Ectodermal cell (in vitro differentiated cells): ENCODE measurements around the gene MYOM1.

ENCODE experiments used
- H3K27ac ChIP-seq: 2 replicates; pipeline ENCODE4 v1.7.0; 2013; ENCODE audit warnings: mild to moderate bottlenecking, low read depth, low read length; ENCODE audit not compliant: insufficient read depth, poor library complexity, severe bottlenecking
- H3K27me3 ChIP-seq: 2 replicates; pipeline ENCODE4 v1.7.0; 2013; ENCODE audit warnings: mild to moderate bottlenecking, low read length; ENCODE audit not compliant: insufficient read depth, control insufficient read depth, poor library complexity, severe bottlenecking
- H3K36me3 ChIP-seq: one replicate; pipeline ENCODE4 v1.7.0; 2013; ENCODE audit warnings: low read length; ENCODE audit not compliant: control insufficient read depth, insufficient read depth
- H3K4me1 ChIP-seq: one replicate; pipeline ENCODE4 v1.7.0; 2013; ENCODE audit warnings: low read length; ENCODE audit not compliant: control insufficient read depth, insufficient read depth
- H3K4me3 ChIP-seq: 2 replicates; pipeline ENCODE4 v1.7.0; 2013; ENCODE audit warnings: low read depth, low read length, control low read depth; ENCODE audit not compliant: insufficient read depth
- H3K9me3 ChIP-seq: 2 replicates; pipeline ENCODE4 v1.7.0; 2013; ENCODE audit warnings: mild to moderate bottlenecking, low read length, moderate library complexity; ENCODE audit not compliant: control insufficient read depth
- WGBS, 2 experiments: methylation state at CpG; one replicate each; pipeline ENCODE4 v1.1.7; 2013; ENCODE audit warnings: missing lambda C conversion rate in 2 of 2; 5-methylcytosine and 5-hydroxymethylcytosine counted together

The MYOM1 gene

DNA sequence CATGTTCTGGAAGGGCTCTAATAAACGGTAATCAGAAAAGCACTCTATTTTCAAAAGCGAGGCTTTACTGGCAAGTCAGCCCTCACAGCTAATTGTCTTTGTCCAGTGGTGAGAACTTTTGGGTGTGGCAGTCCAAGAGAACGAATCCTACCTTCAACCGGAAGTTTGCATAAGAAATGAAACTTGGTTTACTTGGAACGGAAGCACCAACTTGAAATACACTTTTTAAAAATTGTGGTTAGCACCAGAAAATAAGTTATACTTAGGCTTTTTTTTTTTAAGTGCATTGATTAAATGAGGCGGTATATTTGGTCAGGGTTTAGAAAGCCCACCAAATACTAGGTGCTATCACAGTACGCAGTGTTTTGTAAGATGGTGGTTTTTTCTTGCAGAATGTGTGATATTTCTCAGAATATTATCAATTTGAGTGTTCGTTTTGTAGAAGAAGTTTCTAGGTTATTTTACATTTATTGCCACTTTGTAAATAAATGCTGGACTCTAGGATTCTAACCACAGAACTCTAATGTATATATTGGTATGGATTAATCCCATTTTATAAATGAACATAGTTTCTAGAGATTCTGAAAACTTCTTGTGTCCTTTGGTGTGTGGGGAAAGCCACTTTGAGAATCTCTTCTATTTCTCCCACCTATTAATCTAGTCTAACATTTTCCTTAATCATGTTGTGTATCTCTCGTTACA is 29.0 kb upstream of the MYOM1 start:
- Histone ChIP-seq H3K9me3 (no peaks in the 10 kb centered on the region), H3K27ac (no peak overlapping the region), H3K27me3 (no peaks in the 10 kb centered on the region), H3K4me3 (peak overlapping the region; percentile 83), H3K4me1 (peaks cover 6% of the 10 kb centered on the region), H3K36me3 (peaks cover 8% of the 10 kb centered on the region)
- WGBS, 2 experiments: 24 to 26% methylated on average over 8 to 9 of the region's 9 CpGs

DNA sequence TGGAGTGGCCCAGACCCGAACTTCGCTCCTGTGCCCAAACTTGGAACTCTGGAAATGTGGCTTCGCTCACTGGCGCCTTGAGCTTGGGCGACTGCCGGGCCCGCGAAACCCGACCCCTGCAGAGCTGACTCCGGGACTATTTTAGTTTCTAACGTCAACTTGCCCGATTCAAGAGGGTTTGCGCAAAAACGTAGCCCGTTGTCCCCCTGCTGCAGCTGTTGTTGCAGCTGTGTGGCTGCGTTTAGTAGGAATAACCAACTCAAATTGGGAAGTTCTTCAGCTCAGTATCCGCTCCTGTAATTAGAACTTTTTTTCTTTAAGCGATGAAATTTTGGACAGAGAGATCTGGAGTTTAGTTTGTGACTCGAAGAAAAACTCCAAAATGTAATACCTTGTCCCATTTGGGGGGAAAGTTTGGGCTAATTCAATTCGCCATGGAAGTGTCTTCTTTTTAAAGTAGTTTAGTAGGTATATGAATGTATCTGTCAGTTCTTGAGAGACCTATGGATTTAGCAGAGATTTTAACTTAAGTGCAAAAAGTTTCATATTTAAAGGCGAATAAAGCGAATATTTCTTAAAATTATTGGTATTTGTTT is 28.4 kb upstream of the MYOM1 start:
- no peaks in the 10 kb centered on the region for H3K9me3 ChIP-seq
- peak overlapping the region; percentile 92 for H3K27ac ChIP-seq
- peaks cover 1% of the 10 kb centered on the region for H3K36me3 ChIP-seq
- 0% methylated on average over 22 of the region's 22 CpGs for WGBS, 2 experiments
- H3K4me3 ChIP-seq: peak overlapping the region; percentile 83
- H3K27me3 ChIP-seq: no peaks in the 10 kb centered on the region
- peaks cover 6% of the 10 kb centered on the region for H3K4me1 ChIP-seq

DNA sequence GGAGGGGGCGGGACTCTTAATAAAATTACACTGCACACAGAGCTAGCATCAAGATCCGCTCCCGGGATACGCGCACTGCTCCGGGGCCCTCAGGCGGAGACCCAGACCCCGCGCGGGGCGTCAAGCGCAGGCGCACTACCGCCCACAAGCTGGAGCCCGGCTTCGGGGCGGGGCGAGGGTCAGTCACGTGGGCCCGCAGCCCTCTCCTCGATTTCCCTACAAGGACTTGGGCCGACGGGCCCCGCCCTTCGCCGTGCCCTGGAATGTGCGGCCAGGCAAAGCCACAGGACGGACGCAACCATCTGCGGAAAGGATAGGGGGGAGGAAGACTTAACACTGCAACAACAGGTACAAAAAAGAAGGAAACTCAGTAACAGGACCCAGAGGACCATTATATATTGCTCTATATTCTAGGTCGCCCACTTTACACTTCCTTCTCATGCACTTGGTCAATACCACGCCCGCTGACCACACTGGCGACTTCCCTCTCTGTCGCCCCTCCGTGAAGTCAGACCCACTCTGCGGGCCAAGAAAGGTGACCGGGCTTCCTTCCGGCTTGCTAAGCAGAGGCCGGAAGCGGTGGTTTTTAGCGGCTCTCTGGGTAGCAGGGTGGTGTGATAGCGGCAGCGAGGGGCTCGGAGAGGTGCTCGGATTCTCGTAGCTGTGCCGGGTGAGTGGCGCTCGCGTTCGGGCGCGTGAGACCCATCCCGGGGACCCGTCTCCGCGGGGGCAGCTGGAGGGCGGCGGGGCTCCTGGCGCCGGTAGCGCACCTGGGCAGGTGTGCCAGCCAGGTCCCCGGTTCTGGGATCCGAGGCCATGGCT is 27.7 kb upstream of the MYOM1 start, which contains the start of gene MYL12A:
Gene MYL12A, plus strand, starts transcription at position 562 of the 822 bp plus-strand sequence. CDS start 5,447 bp downstream, outside the sequence.
- Histone ChIP-seq H3K4me3 (peak within 1 kb of the TSS; percentile 83), H3K36me3 (no peaks in the 10 kb centered on the region), H3K4me1 (peaks cover 6% of the 10 kb centered on the region), H3K9me3 (no peaks in the 10 kb centered on the region), H3K27ac (peak within 1 kb of the TSS; percentile 92), H3K27me3 (no peaks in the 10 kb centered on the region)
- 1 to 2% methylated on average over 65 of the region's 65 CpGs for WGBS, 2 experiments

DNA sequence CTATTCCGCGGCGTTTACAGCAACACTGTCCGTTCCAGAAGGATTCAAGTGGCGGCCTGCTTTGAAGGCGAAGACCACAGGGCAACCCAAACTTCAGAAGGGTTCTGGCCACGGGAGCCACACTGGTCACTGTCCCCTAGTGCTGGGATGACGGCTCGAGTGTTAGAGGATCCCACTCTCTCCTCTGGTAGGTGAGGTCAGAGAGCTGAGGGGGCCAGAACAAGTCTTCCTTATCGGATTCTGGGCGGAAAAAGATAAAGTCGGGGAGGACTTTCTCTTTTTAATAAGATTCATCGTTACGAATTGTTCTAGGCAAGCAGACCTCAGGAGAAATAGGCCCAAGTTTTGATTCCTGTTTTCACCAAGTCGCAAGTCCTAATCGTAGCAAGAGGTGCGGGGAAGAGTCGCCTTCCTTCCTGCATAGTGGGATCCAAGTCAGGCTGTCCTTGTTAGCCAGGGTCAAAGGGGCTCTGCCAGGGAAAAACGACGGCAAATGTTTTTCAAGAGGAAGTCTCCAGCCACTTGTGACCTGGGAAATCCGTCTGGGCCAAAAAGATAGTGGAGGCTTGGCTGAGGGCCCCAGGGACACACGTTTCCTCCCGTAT is 27.0 kb upstream of the MYOM1 start:
- WGBS, 2 experiments: 78 to 80% methylated on average over 23 of the region's 23 CpGs
- Histone ChIP-seq H3K4me1 (peaks cover 6% of the 10 kb centered on the region), H3K36me3 (no peaks in the 10 kb centered on the region), H3K27ac (no peak overlapping the region), H3K9me3 (no peaks in the 10 kb centered on the region), H3K4me3 (no peak overlapping the region), H3K27me3 (no peaks in the 10 kb centered on the region)

DNA sequence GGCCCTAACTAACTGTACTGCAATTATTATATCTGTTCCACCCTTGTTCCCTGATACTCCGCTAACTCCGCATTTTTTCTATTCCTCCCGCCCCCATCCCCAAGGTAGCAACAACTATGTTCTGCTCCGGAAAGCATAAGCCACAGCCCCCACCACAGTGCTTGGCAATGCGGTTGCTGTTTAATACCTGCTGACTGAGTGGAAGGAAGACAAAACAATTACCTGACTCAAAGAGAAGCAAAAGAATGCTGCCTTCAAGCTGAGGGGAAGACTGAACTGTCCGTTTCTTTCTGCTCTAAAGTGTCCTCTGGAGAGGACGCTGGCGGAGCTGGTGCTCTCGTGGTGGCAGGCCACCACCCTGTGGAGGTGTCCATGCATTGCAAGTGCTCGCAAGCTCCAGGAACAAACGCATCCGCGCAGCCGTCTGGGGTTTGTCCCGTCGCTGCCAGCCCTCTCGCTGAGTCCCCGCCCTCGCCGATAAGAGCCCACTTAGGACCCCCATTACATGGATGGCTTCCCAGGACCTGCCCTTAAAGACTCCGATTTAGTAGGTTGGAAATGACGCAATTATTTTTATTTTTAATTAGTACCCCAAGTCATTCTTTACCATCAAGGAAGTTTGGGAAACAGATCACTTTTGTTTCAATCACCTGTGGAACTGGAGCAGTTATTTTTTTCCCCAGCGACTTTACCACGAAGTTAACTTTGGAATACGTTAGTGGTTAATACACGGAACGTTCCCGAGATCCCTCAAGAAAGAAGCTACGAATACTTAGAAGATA is 26.3 kb upstream of the MYOM1 start:
- Histone ChIP-seq H3K27ac (no peak overlapping the region), H3K9me3 (no peaks in the 10 kb centered on the region), H3K4me1 (peaks cover 6% of the 10 kb centered on the region), H3K36me3 (no peaks in the 10 kb centered on the region), H3K27me3 (no peaks in the 10 kb centered on the region), H3K4me3 (peak overlapping the region; percentile 13)
- WGBS, 2 experiments: 37 to 38% methylated on average over 28 to 29 of the region's 29 CpGs

GRCh38 chr18:3245185-3245564 is 25.4 kb upstream of the MYOM1 start:
- Histone ChIP-seq H3K27ac (no peak overlapping the region), H3K9me3 (no peaks in the 10 kb centered on the region), H3K27me3 (no peaks in the 10 kb centered on the region), H3K4me1 (peaks cover 6% of the 10 kb centered on the region), H3K36me3 (no peaks in the 10 kb centered on the region), H3K4me3 (no peak overlapping the region)
- WGBS, 2 experiments: 85 to 88% methylated on average over 1 of the region's 1 CpG

GRCh38 chr18:3238742-3239141 is 19.0 kb upstream of the MYOM1 start:
- H3K27me3 ChIP-seq: no peaks in the 10 kb centered on the region
- H3K4me1 ChIP-seq: no peaks in the 10 kb centered on the region
- no peaks in the 10 kb centered on the region for H3K9me3 ChIP-seq
- no peaks in the 10 kb centered on the region for H3K36me3 ChIP-seq
- WGBS, 2 experiments: 89 to 91% methylated on average over 2 of the region's 2 CpGs
- no peak overlapping the region for H3K4me3 ChIP-seq
- no peak overlapping the region for H3K27ac ChIP-seq

- no peaks in the 10 kb centered on the region for H3K9me3 ChIP-seq
- no peak overlapping the region for H3K27ac ChIP-seq
- 94 to 95% methylated on average over 4 of the region's 4 CpGs for WGBS, 2 experiments
- H3K36me3 ChIP-seq: no peaks in the 10 kb centered on the region
- no peaks in the 10 kb centered on the region for H3K4me1 ChIP-seq
- H3K4me3 ChIP-seq: no peak overlapping the region
- no peaks in the 10 kb centered on the region for H3K27me3 ChIP-seq
Observed at GRCh38 chr18:3236470-3236869, 16.7 kb upstream of the MYOM1 start.

DNA sequence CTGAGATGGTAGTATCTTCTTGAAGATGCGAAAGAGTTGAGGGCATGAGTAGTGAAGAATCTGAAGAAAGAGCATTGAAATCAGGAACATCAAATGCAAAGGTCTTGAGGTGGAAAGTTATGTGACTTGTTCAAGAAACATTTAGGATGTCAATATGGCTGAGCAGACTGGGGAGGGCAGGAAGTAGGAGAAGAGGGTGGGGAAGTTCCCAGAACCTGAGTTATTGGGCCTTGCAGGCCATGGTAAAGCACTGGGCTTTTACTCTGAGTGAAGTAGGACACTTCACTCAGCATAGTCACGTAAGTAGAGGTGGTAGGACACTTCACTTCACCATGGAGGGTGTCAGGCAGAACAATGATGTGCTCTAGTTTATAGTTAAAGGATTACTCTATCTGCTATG is 16.1 kb upstream of the MYOM1 start:
- Histone ChIP-seq H3K4me1 (no peaks in the 10 kb centered on the region), H3K36me3 (no peaks in the 10 kb centered on the region), H3K27ac (no peak overlapping the region), H3K9me3 (no peaks in the 10 kb centered on the region), H3K4me3 (no peak overlapping the region), H3K27me3 (no peaks in the 10 kb centered on the region)
- 95 to 97% methylated on average over 2 of the region's 2 CpGs for WGBS, 2 experiments
